ENCODE results near the gene HNRNPUL1. TPM values are rescaled to one million over a fixed set of nuclear protein-coding genes. Genes with fewer than 3 reads are reported as not detected.

Gene HNRNPUL1
- total RNA-seq, 1 experiment from 2014 or later: 80.3 TPM

- no peak for DNase-seq (ENCODE audit: extremely low read depth, low read depth)
Observed at GRCh38 chr19:41233748-41234240, 30.4 kb upstream of the HNRNPUL1 start.

GRCh38 chr19:41234512-41235168 lies 29.5 kb upstream of the HNRNPUL1 start:
- DNase-seq (ENCODE audit: extremely low read depth, low read depth): no peak

- no peak for DNase-seq (ENCODE audit: extremely low read depth, low read depth)
Observed at GRCh38 chr19:41235480-41235879, 28.7 kb upstream of the HNRNPUL1 start.

GRCh38 chr19:41238244-41238643 lies 25.9 kb upstream of the HNRNPUL1 start:
- no peak for DNase-seq (ENCODE audit: extremely low read depth, low read depth)

GRCh38 chr19:41239363-41239762 lies 24.8 kb upstream of the HNRNPUL1 start:
- DNase-seq (ENCODE audit: extremely low read depth, low read depth): no peak

- no peak for DNase-seq (ENCODE audit: extremely low read depth, low read depth)
Observed at GRCh38 chr19:41239961-41240574, 24.1 kb upstream of the HNRNPUL1 start.

GRCh38 chr19:41241859-41242258 lies 22.3 kb upstream of the HNRNPUL1 start:
- no peak for DNase-seq (ENCODE audit: extremely low read depth, low read depth)

- no peak for DNase-seq (ENCODE audit: extremely low read depth, low read depth)
Observed at GRCh38 chr19:41244117-41244516, 20.1 kb upstream of the HNRNPUL1 start.

- no peak for DNase-seq (ENCODE audit: extremely low read depth, low read depth)
Observed at GRCh38 chr19:41245843-41246242, 18.3 kb upstream of the HNRNPUL1 start.

- no peak for DNase-seq (ENCODE audit: extremely low read depth, low read depth)
Observed at GRCh38 chr19:41248895-41249294, 15.3 kb upstream of the HNRNPUL1 start.

- no peak for DNase-seq (ENCODE audit: extremely low read depth, low read depth)
Observed at GRCh38 chr19:41249707-41250423, 14.3 kb upstream of the HNRNPUL1 start.

GRCh38 chr19:41253660-41254059 lies 10.5 kb upstream of the HNRNPUL1 start:
- DNase-seq (ENCODE audit: extremely low read depth, low read depth): no peak

- DNase-seq (ENCODE audit: extremely low read depth, low read depth): no peak
Observed at GRCh38 chr19:41255171-41255570, 9.0 kb upstream of the HNRNPUL1 start.

GRCh38 chr19:41261474-41262190 lies 2.5 kb upstream of the HNRNPUL1 start:
- DNase-seq (ENCODE audit: extremely low read depth, low read depth): no peak

- DNase-seq (ENCODE audit: extremely low read depth, low read depth): no peak
Observed at GRCh38 chr19:41263042-41263849, 926 bp upstream of the HNRNPUL1 start.

GRCh38 chr19:41264581-41265394 lies 616 bp downstream of the HNRNPUL1 start:
- DNase-seq (ENCODE audit: extremely low read depth, low read depth): no peak

GRCh38 chr19:41265395-41266153 lies 1.4 kb downstream of the HNRNPUL1 start:
- no peak for DNase-seq (ENCODE audit: extremely low read depth, low read depth)

GRCh38 chr19:41269055-41269454 lies 4.9 kb downstream of the HNRNPUL1 start:
- DNase-seq (ENCODE audit: extremely low read depth, low read depth): no peak

GRCh38 chr19:41269571-41269970 lies 5.4 kb downstream of the HNRNPUL1 start:
- DNase-seq (ENCODE audit: extremely low read depth, low read depth): no peak
